Thyroid gland (tissue), 4 donors: Measurements from ENCODE around the gene KAZN.

Experiments used
- POLR2A ChIP-seq, 2 donors: fragments of 450-650 bp; IDR thresholded peaks; one replicate each; pipeline ENCODE4 v1.6.1; 2017; ENCODE audit warnings: antibody characterized with exemption in 2 of 2, mild to moderate bottlenecking in 2 of 2, moderate library complexity in 1 of 2
- TF ChIP-seq, protein P1 (sequence below), 6 experiments: fragments of 200-600 bp in 3 of 6; fragments of 450-650 bp in 3 of 6; sonication (generic) in 3 of 6; IDR thresholded peaks; one replicate each; pipeline ENCODE4 v1.5.1; 2016 to 2019; ENCODE audit warnings: antibody characterized with exemption in 6 of 6, mild to moderate bottlenecking in 2 of 6, inconsistent platforms in 1 of 6, moderate library complexity in 1 of 6

DNA sequence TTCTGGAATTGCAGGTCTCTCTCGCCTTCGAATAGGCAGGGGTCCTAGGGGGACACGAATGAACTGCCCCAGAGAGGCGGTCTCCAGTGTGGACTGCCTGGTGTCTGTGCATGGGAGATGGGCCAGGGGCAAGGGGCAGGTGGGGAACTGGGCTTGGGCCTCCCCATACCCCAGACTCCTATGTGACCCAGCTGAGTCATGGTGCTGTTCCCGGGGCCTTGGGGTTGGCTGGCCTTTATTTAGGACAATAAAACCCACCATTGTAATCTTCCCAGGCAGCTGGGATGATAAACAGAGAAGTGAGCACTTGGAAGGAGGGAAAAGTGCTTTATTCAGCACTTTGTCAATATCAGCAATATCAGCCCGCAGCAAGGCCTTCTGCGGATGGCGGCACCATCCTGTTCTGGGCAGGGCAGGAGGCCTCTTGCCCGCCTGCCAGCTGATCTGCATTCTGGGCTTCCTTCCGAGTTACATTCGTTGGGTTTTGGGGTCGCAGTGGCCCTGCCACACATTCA, 346.0 kb downstream of the KAZN start:
- TF ChIP-seq POLR2A (IDR thresholded peaks at IDR 0.05) = no peak
- TF ChIP-seq, protein P1, sequence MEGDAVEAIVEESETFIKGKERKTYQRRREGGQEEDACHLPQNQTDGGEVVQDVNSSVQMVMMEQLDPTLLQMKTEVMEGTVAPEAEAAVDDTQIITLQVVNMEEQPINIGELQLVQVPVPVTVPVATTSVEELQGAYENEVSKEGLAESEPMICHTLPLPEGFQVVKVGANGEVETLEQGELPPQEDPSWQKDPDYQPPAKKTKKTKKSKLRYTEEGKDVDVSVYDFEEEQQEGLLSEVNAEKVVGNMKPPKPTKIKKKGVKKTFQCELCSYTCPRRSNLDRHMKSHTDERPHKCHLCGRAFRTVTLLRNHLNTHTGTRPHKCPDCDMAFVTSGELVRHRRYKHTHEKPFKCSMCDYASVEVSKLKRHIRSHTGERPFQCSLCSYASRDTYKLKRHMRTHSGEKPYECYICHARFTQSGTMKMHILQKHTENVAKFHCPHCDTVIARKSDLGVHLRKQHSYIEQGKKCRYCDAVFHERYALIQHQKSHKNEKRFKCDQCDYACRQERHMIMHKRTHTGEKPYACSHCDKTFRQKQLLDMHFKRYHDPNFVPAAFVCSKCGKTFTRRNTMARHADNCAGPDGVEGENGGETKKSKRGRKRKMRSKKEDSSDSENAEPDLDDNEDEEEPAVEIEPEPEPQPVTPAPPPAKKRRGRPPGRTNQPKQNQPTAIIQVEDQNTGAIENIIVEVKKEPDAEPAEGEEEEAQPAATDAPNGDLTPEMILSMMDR (IDR thresholded peaks at IDR 0.05) = no peak
